OCI-LY3 (cell line): ENCODE measurements around the gene MUC4.

ENCODE experiments used
- H2AFZ ChIP-seq: fragments of 200-600, 300-600 bp; shearing (Covaris generic); 2 replicates; pipeline ENCODE4 v1.6.0; 2014; ENCODE audit warnings: antibody characterized with exemption, low read depth, low read length
- H3K27ac ChIP-seq: fragments of 200-600, 300-600 bp; sonication (generic); 2 replicates; pipeline ENCODE4 v1.5.1; 2014; ENCODE audit warnings: mild to moderate bottlenecking, low read length, moderate library complexity, mixed read lengths
- H3K27me3 ChIP-seq: fragments of 200-600, 300-600 bp; sonication (generic); 2 replicates; pipeline ENCODE4 v1.6.1; 2014; ENCODE audit warnings: low read depth, low read length, mixed read lengths
- H3K36me3 ChIP-seq: fragments of 200-600, 300-600 bp; sonication (generic); replicated peaks from 2 replicates; pipeline ENCODE3; 2014; ENCODE audit warnings: low read depth, low read length, mixed read lengths
- H3K4me1 ChIP-seq: fragments of 300-600, 200-600 bp; sonication (generic); 2 replicates; pipeline ENCODE4 v1.6.1; 2014; ENCODE audit warnings: low read length, mixed read lengths
- H3K4me2 ChIP-seq: fragments of 200-600, 300-600 bp; sonication (generic); 2 replicates; pipeline ENCODE4 v1.6.1; 2014; ENCODE audit warnings: low read length, mixed read lengths
- H3K4me3 ChIP-seq: fragments of 300-600, 200-600 bp; sonication (generic); 2 replicates; pipeline ENCODE4 v1.5.1; 2014; ENCODE audit warnings: antibody characterized with exemption, mild to moderate bottlenecking, low read length, moderate library complexity
- H3K79me2 ChIP-seq: fragments of 300-600, 200-600 bp; shearing (Covaris generic); 2 replicates; pipeline ENCODE4 v1.6.1; 2014; ENCODE audit warnings: mild to moderate bottlenecking, low read length, mixed read lengths
- H3K9ac ChIP-seq: fragments of 300-600, 200-600 bp; shearing (Covaris generic); 2 replicates; pipeline ENCODE4 v1.6.0; 2014; ENCODE audit warnings: mild to moderate bottlenecking, low read length, moderate library complexity
- H3K9me3 ChIP-seq: fragments of 200-600, 300-600 bp; shearing (Covaris generic); 2 replicates; pipeline ENCODE4 v1.6.1; 2014; ENCODE audit warnings: low read length, mixed read lengths; ENCODE audit not compliant: insufficient read depth
- H4K20me1 ChIP-seq: fragments of 200-600, 300-600 bp; sonication (generic); 2 replicates; pipeline ENCODE4 v1.6.1; 2016; ENCODE audit warnings: low read length, mixed read lengths; ENCODE audit not compliant: insufficient read depth
- EZH2phosphoT487 ChIP-seq: fragments of 200-600 bp; shearing (Covaris generic); IDR thresholded peaks from 2 replicates; pipeline ENCODE4 v1.6.1; 2018; ENCODE audit warnings: antibody characterized with exemption, mixed run types, low read depth
- TF ChIP-seq, protein P1 (sequence below): fragments of 200-600, 300-600 bp; sonication (generic); IDR thresholded peaks from 2 replicates; pipeline ENCODE4 v1.5.1; 2014; ENCODE audit warnings: antibody characterized with exemption, low read length, low read depth

MUC4 gene

DNA sequence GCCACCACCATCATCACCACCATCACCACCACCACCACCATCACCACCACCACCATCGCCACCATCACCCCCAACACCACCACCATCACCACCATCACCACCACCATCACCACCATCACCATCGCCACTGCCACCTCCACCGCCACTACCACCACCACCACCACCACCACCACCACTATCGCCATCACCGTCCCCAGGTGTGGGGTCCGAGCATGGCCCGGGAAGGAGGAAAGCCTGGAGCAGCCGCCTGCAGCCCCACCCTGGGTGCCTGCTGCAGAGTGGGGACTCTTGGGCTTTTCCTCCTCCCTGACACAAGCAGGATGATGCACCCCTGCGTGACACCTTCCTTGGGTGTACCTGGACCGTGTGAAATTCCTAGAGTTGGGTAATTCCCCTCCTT, 43.9 kb downstream of the MUC4 start:
- no peaks in the 10 kb centered on the region for H3K27me3 ChIP-seq
- H3K4me2 ChIP-seq = no peak overlapping the region
- H3K27ac ChIP-seq = no peak overlapping the region
- H3K79me2 ChIP-seq = no peaks in the 10 kb centered on the region
- no peaks in the 10 kb centered on the region for H3K9me3 ChIP-seq
- no peak overlapping the region for H3K9ac ChIP-seq
- TF ChIP-seq, protein P1, sequence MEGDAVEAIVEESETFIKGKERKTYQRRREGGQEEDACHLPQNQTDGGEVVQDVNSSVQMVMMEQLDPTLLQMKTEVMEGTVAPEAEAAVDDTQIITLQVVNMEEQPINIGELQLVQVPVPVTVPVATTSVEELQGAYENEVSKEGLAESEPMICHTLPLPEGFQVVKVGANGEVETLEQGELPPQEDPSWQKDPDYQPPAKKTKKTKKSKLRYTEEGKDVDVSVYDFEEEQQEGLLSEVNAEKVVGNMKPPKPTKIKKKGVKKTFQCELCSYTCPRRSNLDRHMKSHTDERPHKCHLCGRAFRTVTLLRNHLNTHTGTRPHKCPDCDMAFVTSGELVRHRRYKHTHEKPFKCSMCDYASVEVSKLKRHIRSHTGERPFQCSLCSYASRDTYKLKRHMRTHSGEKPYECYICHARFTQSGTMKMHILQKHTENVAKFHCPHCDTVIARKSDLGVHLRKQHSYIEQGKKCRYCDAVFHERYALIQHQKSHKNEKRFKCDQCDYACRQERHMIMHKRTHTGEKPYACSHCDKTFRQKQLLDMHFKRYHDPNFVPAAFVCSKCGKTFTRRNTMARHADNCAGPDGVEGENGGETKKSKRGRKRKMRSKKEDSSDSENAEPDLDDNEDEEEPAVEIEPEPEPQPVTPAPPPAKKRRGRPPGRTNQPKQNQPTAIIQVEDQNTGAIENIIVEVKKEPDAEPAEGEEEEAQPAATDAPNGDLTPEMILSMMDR = no peak
- no peak for TF ChIP-seq EZH2phosphoT487
- no peak overlapping the region for H2AFZ ChIP-seq
- no peaks in the 10 kb centered on the region for H3K4me1 ChIP-seq
- H3K4me3 ChIP-seq = no peak overlapping the region
- no peaks in the 10 kb centered on the region for H3K36me3 ChIP-seq
- H4K20me1 ChIP-seq = no peaks in the 10 kb centered on the region

DNA sequence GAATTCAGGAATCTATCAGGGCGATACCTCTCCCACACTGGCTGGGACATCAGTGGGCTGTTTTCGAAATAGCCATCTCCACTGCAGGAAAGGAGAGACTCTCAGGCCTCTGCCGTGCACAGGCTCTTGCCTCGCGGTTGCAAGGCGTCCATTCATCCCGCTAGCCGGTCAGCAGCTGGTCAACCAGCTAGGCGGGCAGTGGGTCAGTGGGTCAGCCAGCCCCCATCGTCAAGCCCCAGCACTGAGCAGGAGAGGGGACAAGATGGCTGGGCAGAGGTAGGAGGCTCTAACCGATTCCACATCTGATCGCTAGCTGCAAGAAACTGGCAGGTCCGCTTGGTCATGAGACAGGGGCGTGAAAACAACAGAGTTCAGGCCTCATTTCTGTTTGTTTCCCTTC, 45.1 kb downstream of the MUC4 start:
- TF ChIP-seq, protein P1 = no peak
- TF ChIP-seq EZH2phosphoT487 = no peak
- no peaks in the 10 kb centered on the region for H3K79me2 ChIP-seq
- H3K27ac ChIP-seq = no peak overlapping the region
- no peak overlapping the region for H2AFZ ChIP-seq
- H3K9ac ChIP-seq = no peak overlapping the region
- H3K4me2 ChIP-seq = no peak overlapping the region
- no peak overlapping the region for H3K4me3 ChIP-seq
- H4K20me1 ChIP-seq = no peaks in the 10 kb centered on the region
- H3K9me3 ChIP-seq = no peaks in the 10 kb centered on the region
- no peaks in the 10 kb centered on the region for H3K4me1 ChIP-seq
- H3K36me3 ChIP-seq = no peaks in the 10 kb centered on the region
- no peaks in the 10 kb centered on the region for H3K27me3 ChIP-seq

DNA sequence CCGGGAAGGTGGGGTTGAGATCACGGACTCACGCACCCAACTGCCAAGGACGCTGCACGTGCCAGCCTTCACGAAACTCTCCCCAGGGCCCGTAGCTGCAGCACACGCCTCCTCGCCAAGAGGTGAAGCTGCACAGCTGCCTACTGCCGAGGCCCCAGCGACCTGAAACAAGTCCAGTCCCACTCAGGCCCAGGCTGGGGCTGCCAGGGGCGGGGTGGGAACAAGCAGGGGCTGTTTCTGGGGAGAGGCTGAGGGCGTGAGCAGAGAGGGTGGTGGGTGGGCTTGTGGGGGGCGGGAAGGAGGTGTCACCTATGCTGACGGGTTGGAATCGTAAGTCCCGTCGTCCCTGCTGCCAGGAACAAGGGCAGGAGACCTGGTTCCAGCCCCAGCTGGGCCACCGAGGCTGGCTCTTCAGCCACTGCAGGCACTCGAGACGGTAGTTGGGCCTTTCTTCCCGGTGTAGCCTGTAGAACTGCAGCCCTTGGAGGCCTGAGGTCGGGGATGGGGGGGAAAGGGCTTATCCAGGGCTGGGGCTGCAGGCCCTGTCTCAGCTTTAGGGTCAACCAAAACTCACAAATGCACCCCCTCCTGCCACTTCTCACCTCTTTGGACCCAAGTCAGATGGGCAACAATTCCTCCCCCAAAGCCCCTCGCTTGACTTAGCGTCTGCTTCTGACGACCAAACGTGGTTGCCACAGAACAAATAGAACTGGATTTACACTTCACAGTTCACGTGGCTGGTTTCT, 46.6 kb downstream of the MUC4 start:
- no peak overlapping the region for H3K9ac ChIP-seq
- no peak for TF ChIP-seq EZH2phosphoT487
- TF ChIP-seq, protein P1 = no peak
- H3K4me1 ChIP-seq = no peaks in the 10 kb centered on the region
- no peak overlapping the region for H2AFZ ChIP-seq
- no peak overlapping the region for H3K27ac ChIP-seq
- no peak overlapping the region for H3K4me2 ChIP-seq
- no peaks in the 10 kb centered on the region for H4K20me1 ChIP-seq
- no peaks in the 10 kb centered on the region for H3K27me3 ChIP-seq
- no peak overlapping the region for H3K4me3 ChIP-seq
- H3K9me3 ChIP-seq = no peaks in the 10 kb centered on the region
- no peaks in the 10 kb centered on the region for H3K36me3 ChIP-seq
- H3K79me2 ChIP-seq = no peaks in the 10 kb centered on the region

DNA sequence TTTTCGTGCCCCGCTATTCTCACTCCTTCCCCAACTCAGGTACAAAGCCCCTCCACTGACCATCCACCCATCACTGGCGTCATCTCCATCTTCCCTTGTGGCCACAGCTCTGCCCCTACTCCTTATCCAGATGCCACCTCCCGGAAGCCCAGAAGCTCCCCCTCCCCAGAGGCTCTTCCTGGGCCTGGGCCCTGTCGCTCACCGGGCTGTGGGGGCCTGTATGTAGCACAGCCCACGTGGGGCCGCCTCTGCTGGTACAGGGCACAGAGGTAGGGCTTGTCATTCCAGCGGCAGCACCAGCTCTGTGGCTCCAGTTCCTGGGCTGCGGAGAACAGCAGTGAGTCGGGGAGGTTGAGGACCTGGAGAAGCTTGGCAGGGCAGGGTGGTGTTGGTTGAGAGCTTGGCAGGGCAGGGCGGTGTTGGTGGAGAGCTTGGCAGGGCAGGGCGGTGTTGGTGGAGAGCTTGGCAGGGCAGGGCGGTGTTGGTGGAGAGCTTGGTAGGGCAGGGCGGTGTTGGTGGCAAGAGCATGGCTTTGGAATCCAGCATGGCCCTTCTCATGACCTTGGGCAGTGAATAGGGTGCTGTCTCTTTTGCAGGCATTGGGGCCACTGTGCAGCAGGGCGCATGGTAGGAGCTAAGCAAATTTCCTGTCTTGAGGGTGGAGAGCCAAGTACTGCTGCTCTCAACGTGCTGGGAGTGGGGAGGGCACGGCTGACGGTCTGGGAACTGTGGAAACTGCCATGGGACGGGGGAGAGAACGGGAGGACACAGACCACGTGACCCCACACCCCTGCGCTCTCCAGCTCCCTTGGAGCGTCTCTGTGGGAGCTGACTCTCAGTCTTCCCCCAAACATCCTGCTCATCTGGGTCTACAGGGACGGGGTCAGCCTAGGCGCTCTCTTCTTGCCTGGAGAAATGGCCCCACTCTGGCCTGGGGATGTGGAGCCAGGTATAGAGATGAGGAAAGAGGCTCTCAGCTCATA, 47.6 kb downstream of the MUC4 start:
- no peak overlapping the region for H3K27ac ChIP-seq
- no peaks in the 10 kb centered on the region for H3K9me3 ChIP-seq
- no peak overlapping the region for H3K4me2 ChIP-seq
- TF ChIP-seq EZH2phosphoT487 = no peak
- TF ChIP-seq, protein P1 = no peak
- H3K9ac ChIP-seq = no peak overlapping the region
- H3K4me1 ChIP-seq = no peaks in the 10 kb centered on the region
- H3K4me3 ChIP-seq = no peak overlapping the region
- no peaks in the 10 kb centered on the region for H4K20me1 ChIP-seq
- no peak overlapping the region for H2AFZ ChIP-seq
- no peaks in the 10 kb centered on the region for H3K79me2 ChIP-seq
- no peaks in the 10 kb centered on the region for H3K27me3 ChIP-seq
- no peaks in the 10 kb centered on the region for H3K36me3 ChIP-seq
